DOHH2 (cell line): ENCODE results near the gene POR.
"Not testable (repeated sequence)": the region's sequence is repeated elsewhere in the genome, so short reads cannot be mapped to it uniquely, and the experiment has no call there.

Experiments
- CTCF ChIP-seq: fragments of 200-600 bp; sonication (generic); IDR thresholded peaks from one replicate; pipeline ENCODE4 v1.5.1; 2014; ENCODE audit warnings: antibody characterized with exemption, mild to moderate bottlenecking, low read depth, low read length; ENCODE audit not compliant: poor library complexity, severe bottlenecking
- EZH2phosphoT487 ChIP-seq: fragments of 200-600 bp; sonication (generic); IDR thresholded peaks from 2 replicates; pipeline ENCODE4 v1.6.1; 2017; ENCODE audit warnings: borderline replicate concordance, mild to moderate bottlenecking, antibody characterized with exemption, low read length, moderate library complexity, mixed read lengths

DNA sequence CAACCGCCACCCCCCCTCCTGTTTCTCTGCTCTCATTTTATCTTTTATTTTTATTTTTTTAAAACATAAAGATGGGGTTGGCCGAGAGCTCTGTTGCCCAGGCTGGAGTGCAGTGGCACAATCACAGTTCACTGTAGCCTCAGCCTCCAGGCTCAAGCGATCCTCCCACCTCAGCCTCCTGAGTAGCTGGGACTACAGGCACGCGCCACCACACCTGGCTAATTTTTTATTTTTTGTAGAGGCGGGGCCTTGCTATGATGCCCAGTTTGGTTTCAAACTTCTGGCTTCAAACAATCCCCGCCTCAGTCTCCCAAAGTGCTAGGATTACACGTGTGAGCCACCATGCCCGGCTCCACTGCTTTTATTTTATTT is 7.3 kb upstream of the POR start:
- TF ChIP-seq EZH2phosphoT487, CTCF: not testable (repeated sequence)
